HG02870 (cell line): ENCODE results near the gene LRWD1.
A peak's percentile ranks its signal among the peaks of the same experiment; 100 is the strongest.
"Not testable (repeated sequence)": the region's sequence is repeated elsewhere in the genome, so short reads cannot be mapped to it uniquely, and the experiment has no call there.

Experiments used
- ATAC-seq: cut with Tn5 transposase; IDR thresholded peaks from one replicate; pipeline ENCODE4 v1.9.1; 2021; ENCODE audit warnings: mild to moderate bottlenecking, moderate library complexity; ENCODE audit not compliant: unreplicated experiment

Gene LRWD1

GRCh38 chr7:102467581-102468477 lies 3.0 kb downstream of the LRWD1 start:
- no peak for ATAC-seq

- ATAC-seq = no peak
Measured at GRCh38 chr7:102468478-102469350, 3.9 kb downstream of the LRWD1 start.

- no peak for ATAC-seq
Measured at GRCh38 chr7:102469351-102469971, 4.7 kb downstream of the LRWD1 start.

GRCh38 chr7:102469972-102470825 lies 5.4 kb downstream of the LRWD1 start:
- no peak for ATAC-seq

GRCh38 chr7:102471791-102472125 lies 7.0 kb downstream of the LRWD1 start:
- ATAC-seq = no peak

- no peak for ATAC-seq
Measured at GRCh38 chr7:102472126-102473041, 7.6 kb downstream of the LRWD1 start.

- ATAC-seq = no peak
Measured at GRCh38 chr7:102473271-102473991, 8.6 kb downstream of the LRWD1 start.

GRCh38 chr7:102474116-102474515 lies 9.3 kb downstream of the LRWD1 start:
- not testable (repeated sequence) for ATAC-seq

- ATAC-seq = not testable (repeated sequence)
Measured at GRCh38 chr7:102474736-102475435, 10.1 kb downstream of the LRWD1 start.

- ATAC-seq = peak; percentile 87
Measured at GRCh38 chr7:102478314-102479208, 13.8 kb downstream of the LRWD1 start, which contains the start of gene POLR2J. Gene POLR2J, minus strand, starts transcription at chr7:102478922. Its CDS starts 62 bp downstream, at chr7:102478860.

- ATAC-seq = peak; percentile 17
Measured at GRCh38 chr7:102479209-102479584, 14.4 kb downstream of the LRWD1 start.

GRCh38 chr7:102479982-102480637 lies 15.3 kb downstream of the LRWD1 start:
- not testable (repeated sequence) for ATAC-seq

- not testable (repeated sequence) for ATAC-seq
Measured at GRCh38 chr7:102481962-102482361, 17.2 kb downstream of the LRWD1 start.

- not testable (repeated sequence) for ATAC-seq
Measured at GRCh38 chr7:102484317-102484716, 19.5 kb downstream of the LRWD1 start.

GRCh38 chr7:102490529-102491075 lies 25.8 kb downstream of the LRWD1 start:
- ATAC-seq = peak; percentile 72
